Vagina (tissue), 2 donors: Measurements from ENCODE around the gene MED13L. TPM values are rescaled to one million over a fixed set of nuclear protein-coding genes. Genes with fewer than 3 reads are reported as not detected.

ENCODE experiments used
- DNase-seq, 2 donors: peaks; one replicate each; pipeline ENCODE4 v3.0.0-alpha.2; 2017; ENCODE audit errors: extremely low spot score in 2 of 2
- H3K27ac ChIP-seq: fragments of 200-600 bp; sonication (generic); one replicate; pipeline ENCODE4 v1.5.1; 2019
- H3K27me3 ChIP-seq: fragments of 200-600 bp; sonication (generic); one replicate; pipeline ENCODE4 v1.5.1; 2019
- H3K36me3 ChIP-seq, 2 donors: fragments of 200-600 bp; sonication (generic); one replicate each; pipeline ENCODE4 v1.5.1; 2017 to 2019
- H3K4me1 ChIP-seq: fragments of 200-600 bp; sonication (generic); one replicate; pipeline ENCODE4 v1.5.1; 2019
- H3K4me3 ChIP-seq, 2 donors: fragments of 200-600 bp; sonication (generic); 1 replicate in 1 of 2; 2 replicates in 1 of 2; pipeline ENCODE4 v1.5.1; 2016 to 2019
- H3K9me3 ChIP-seq: fragments of 200-600 bp; sonication (generic); one replicate; pipeline ENCODE4 v1.5.1; 2019
- CTCF ChIP-seq, 3 experiments: fragments of 450-650 bp in 2 of 3; fragments of 200-600 bp in 1 of 3; sonication (generic) in 1 of 3; IDR thresholded peaks; one replicate each; pipeline ENCODE4 v1.5.1; 2017 to 2019; ENCODE audit warnings: antibody characterized with exemption in 3 of 3, mild to moderate bottlenecking in 2 of 3, moderate library complexity in 2 of 3
- POLR2A ChIP-seq, 2 donors: fragments of 450-650 bp; IDR thresholded peaks; one replicate each; pipeline ENCODE4 v1.6.1; 2017; ENCODE audit warnings: antibody characterized with exemption in 2 of 2, mild to moderate bottlenecking in 2 of 2, moderate library complexity in 2 of 2
- POLR2AphosphoS5 ChIP-seq, 2 donors: sonication (generic); formaldehyde crosslinking; IDR thresholded peaks; one replicate each; pipeline ENCODE4 v1.9.0; 2017; ENCODE audit warnings: antibody characterized with exemption in 2 of 2, mild to moderate bottlenecking in 2 of 2, low read depth in 1 of 2; ENCODE audit not compliant: insufficient read depth in 1 of 2
- intact Hi-C: fragments of 100-400 bp; cut with DNase I; formaldehyde crosslinking; loops from one replicate; pipeline ENCODE4 v1.15.1; 2023
- total RNA-seq: library from RNA; depleted of rRNA; stranded (reverse); fragments of >200 nt; gene quantifications from one replicate; pipeline ENCODE4 v1.2.3, GENCODE V29; 2016

MED13L gene
- total RNA-seq, 1 donor from 2014 or later, result 161 TPM

GRCh38 chr12:116318576-116319232 lies 41.2 kb upstream of the MED13L start:
- intact Hi-C loops, result no loop called here
- no peak for DNase-seq
- Histone ChIP-seq H3K4me1 (peaks cover 36% of the 10 kb centered on the region), H3K9me3 (no peaks in the 10 kb centered on the region), H3K27me3 (no peaks in the 10 kb centered on the region), H3K36me3 (no peaks in the 10 kb centered on the region), H3K4me3 (peak overlapping the region in 1 of 2 donors; percentile 15), H3K27ac (peak overlapping the region; percentile 70)
- TF ChIP-seq POLR2AphosphoS5 (IDR thresholded peaks at IDR 0.05; ENCODE audit: insufficient read depth in 1 of 2, low read depth in 1 of 2), result no peak

- H3K27ac ChIP-seq, result peak overlapping the region; percentile 70
- peak overlapping the region in 1 of 2 donors; percentile 15 for H3K4me3 ChIP-seq
- intact Hi-C loops, result no loop called here
- no peaks in the 10 kb centered on the region for H3K27me3 ChIP-seq
- no peaks in the 10 kb centered on the region for H3K9me3 ChIP-seq
- peaks cover 36% of the 10 kb centered on the region for H3K4me1 ChIP-seq
- no peaks in the 10 kb centered on the region for H3K36me3 ChIP-seq
- TF ChIP-seq CTCF (IDR thresholded peaks at IDR 0.05) (no peak), POLR2AphosphoS5 (IDR thresholded peaks at IDR 0.05; ENCODE audit: insufficient read depth in 1 of 2, low read depth in 1 of 2) (no peak), POLR2A (IDR thresholded peaks at IDR 0.05) (no peak)
- DNase-seq, result no peak
Measured at GRCh38 chr12:116317986-116318575, 40.6 kb upstream of the MED13L start.

- H3K4me3 ChIP-seq, result no peak overlapping the region
- H3K27me3 ChIP-seq, result no peaks in the 10 kb centered on the region
- no peak for DNase-seq
- TF ChIP-seq POLR2A (IDR thresholded peaks at IDR 0.05) (no peak), POLR2AphosphoS5 (IDR thresholded peaks at IDR 0.05; ENCODE audit: insufficient read depth in 1 of 2, low read depth in 1 of 2) (no peak), CTCF (IDR thresholded peaks at IDR 0.05) (no peak)
- no peaks in the 10 kb centered on the region for H3K9me3 ChIP-seq
- no peaks in the 10 kb centered on the region for H3K36me3 ChIP-seq
- H3K4me1 ChIP-seq, result peaks cover 36% of the 10 kb centered on the region
- intact Hi-C loops, result no loop called here
- H3K27ac ChIP-seq, result no peak overlapping the region
Measured at GRCh38 chr12:116317139-116317538, 39.6 kb upstream of the MED13L start.

- H3K27ac ChIP-seq, result no peak overlapping the region
- TF ChIP-seq POLR2AphosphoS5 (IDR thresholded peaks at IDR 0.05; ENCODE audit: insufficient read depth in 1 of 2, low read depth in 1 of 2) (no peak), POLR2A (IDR thresholded peaks at IDR 0.05) (no peak), CTCF (IDR thresholded peaks at IDR 0.05) (no peak)
- no peak for DNase-seq
- peaks cover 19% of the 10 kb centered on the region for H3K4me1 ChIP-seq
- no peaks in the 10 kb centered on the region for H3K9me3 ChIP-seq
- intact Hi-C loops, result no loop called here
- H3K27me3 ChIP-seq, result no peaks in the 10 kb centered on the region
- H3K36me3 ChIP-seq, result no peaks in the 10 kb centered on the region
- no peak overlapping the region for H3K4me3 ChIP-seq
Measured at GRCh38 chr12:116314477-116314876, 37.0 kb upstream of the MED13L start.

- no peak overlapping the region for H3K27ac ChIP-seq
- peaks cover 7% of the 10 kb centered on the region for H3K4me1 ChIP-seq
- no peak for DNase-seq
- H3K36me3 ChIP-seq, result no peaks in the 10 kb centered on the region
- TF ChIP-seq POLR2AphosphoS5 (IDR thresholded peaks at IDR 0.05; ENCODE audit: insufficient read depth in 1 of 2, low read depth in 1 of 2), result no peak
- TF ChIP-seq CTCF (IDR thresholded peaks at IDR 0.05), result no peak
- TF ChIP-seq POLR2A (IDR thresholded peaks at IDR 0.05), result no peak
- H3K4me3 ChIP-seq, result no peak overlapping the region
- no peaks in the 10 kb centered on the region for H3K9me3 ChIP-seq
- intact Hi-C loops, result no loop called here
- no peaks in the 10 kb centered on the region for H3K27me3 ChIP-seq
Measured at GRCh38 chr12:116313194-116313927, 35.9 kb upstream of the MED13L start.
